ENCODE results near the gene LMX1B.
"Not testable (repeated sequence)": the region's sequence is repeated elsewhere in the genome, so short reads cannot be mapped to it uniquely, and the experiment has no call there.

The LMX1B gene

GRCh38 chr9:126647585-126648411 is 34.1 kb downstream of the LMX1B start:
- Histone ChIP-seq H3K9ac (ENCODE audit: low read length) (no peak overlapping the region), H3K27me3 (ENCODE audit: control insufficient read depth, insufficient read depth, low read length) (peaks cover 100% of the 10 kb centered on the region), H3K27ac (ENCODE audit: low read depth, low read length) (no peak overlapping the region), H3K9me3 (ENCODE audit: control insufficient read depth, insufficient read depth, low read depth, low read length) (no peaks in the 10 kb centered on the region), H3K4me3 (ENCODE audit: low read depth, low read length) (no peak overlapping the region), H3K4me1 (ENCODE audit: control insufficient read depth, insufficient read depth, low read length) (peaks cover 25% of the 10 kb centered on the region), H3K36me3 (ENCODE audit: control insufficient read depth, insufficient read depth, low read length) (no peaks in the 10 kb centered on the region)

GRCh38 chr9:126649477-126649876 is 35.7 kb downstream of the LMX1B start:
- Histone ChIP-seq H3K27me3 (ENCODE audit: control insufficient read depth, insufficient read depth, low read length) (peaks cover 100% of the 10 kb centered on the region), H3K4me1 (ENCODE audit: control insufficient read depth, insufficient read depth, low read length) (peaks cover 27% of the 10 kb centered on the region), H3K9ac (ENCODE audit: low read length) (no peak overlapping the region)

GRCh38 chr9:126650404-126651341 is 36.9 kb downstream of the LMX1B start:
- no peaks in the 10 kb centered on the region for H3K9me3 ChIP-seq (ENCODE audit: control insufficient read depth, insufficient read depth, low read depth, low read length)
- peaks cover 27% of the 10 kb centered on the region for H3K4me1 ChIP-seq (ENCODE audit: control insufficient read depth, insufficient read depth, low read length)
- H3K27ac ChIP-seq (ENCODE audit: low read depth, low read length): no peak overlapping the region
- peaks cover 100% of the 10 kb centered on the region for H3K27me3 ChIP-seq (ENCODE audit: control insufficient read depth, insufficient read depth, low read length)
- H3K9ac ChIP-seq (ENCODE audit: low read length): no peak overlapping the region
- H3K36me3 ChIP-seq (ENCODE audit: control insufficient read depth, insufficient read depth, low read length): no peaks in the 10 kb centered on the region
- H3K4me3 ChIP-seq (ENCODE audit: low read depth, low read length): no peak overlapping the region

More at GRCh38 chr9:126649477-126649876, 35.7 kb downstream of the LMX1B start:
- H3K27ac ChIP-seq (ENCODE audit: low read depth, low read length): no peak overlapping the region
- H3K4me3 ChIP-seq (ENCODE audit: low read depth, low read length): no peak overlapping the region
- no peaks in the 10 kb centered on the region for H3K9me3 ChIP-seq (ENCODE audit: control insufficient read depth, insufficient read depth, low read depth, low read length)
- no peaks in the 10 kb centered on the region for H3K36me3 ChIP-seq (ENCODE audit: control insufficient read depth, insufficient read depth, low read length)

GRCh38 chr9:126652140-126652582 is 38.4 kb downstream of the LMX1B start:
- H3K4me3 ChIP-seq (ENCODE audit: low read depth, low read length): no peak overlapping the region
- peaks cover 27% of the 10 kb centered on the region for H3K4me1 ChIP-seq (ENCODE audit: control insufficient read depth, insufficient read depth, low read length)
- no peak overlapping the region for H3K9ac ChIP-seq (ENCODE audit: low read length)
- H3K27ac ChIP-seq (ENCODE audit: low read depth, low read length): no peak overlapping the region
- H3K9me3 ChIP-seq (ENCODE audit: control insufficient read depth, insufficient read depth, low read depth, low read length): no peaks in the 10 kb centered on the region
- no peaks in the 10 kb centered on the region for H3K36me3 ChIP-seq (ENCODE audit: control insufficient read depth, insufficient read depth, low read length)
- peaks cover 100% of the 10 kb centered on the region for H3K27me3 ChIP-seq (ENCODE audit: control insufficient read depth, insufficient read depth, low read length)

- Histone ChIP-seq H3K27me3 (ENCODE audit: control insufficient read depth, insufficient read depth, low read length) (peaks cover 98% of the 10 kb centered on the region), H3K36me3 (ENCODE audit: control insufficient read depth, insufficient read depth, low read length) (no peaks in the 10 kb centered on the region), H3K4me1 (ENCODE audit: control insufficient read depth, insufficient read depth, low read length) (peaks cover 27% of the 10 kb centered on the region)
Measured at GRCh38 chr9:126654124-126654523, 40.4 kb downstream of the LMX1B start.

GRCh38 chr9:126656214-126656613 is 42.5 kb downstream of the LMX1B start:
- not testable (repeated sequence) for H3K4me3 ChIP-seq (ENCODE audit: low read depth, low read length); H3K27ac ChIP-seq (ENCODE audit: low read depth, low read length); H3K9ac ChIP-seq (ENCODE audit: low read length); H3K9me3 ChIP-seq (ENCODE audit: control insufficient read depth, insufficient read depth, low read depth, low read length); H3K36me3 ChIP-seq (ENCODE audit: control insufficient read depth, insufficient read depth, low read length)
- H3K27me3 ChIP-seq (ENCODE audit: control insufficient read depth, insufficient read depth, low read length): peaks cover 98% of the 10 kb centered on the region
- peaks cover 20% of the 10 kb centered on the region for H3K4me1 ChIP-seq (ENCODE audit: control insufficient read depth, insufficient read depth, low read length)

More at GRCh38 chr9:126654124-126654523, 40.4 kb downstream of the LMX1B start:
- no peak overlapping the region for H3K4me3 ChIP-seq (ENCODE audit: low read depth, low read length)
- H3K27ac ChIP-seq (ENCODE audit: low read depth, low read length): no peak overlapping the region
- H3K9me3 ChIP-seq (ENCODE audit: control insufficient read depth, insufficient read depth, low read depth, low read length): no peaks in the 10 kb centered on the region
- no peak overlapping the region for H3K9ac ChIP-seq (ENCODE audit: low read length)

GRCh38 chr9:126658201-126658825 is 44.6 kb downstream of the LMX1B start:
- no peak overlapping the region for H3K27ac ChIP-seq (ENCODE audit: low read depth, low read length)
- H3K36me3 ChIP-seq (ENCODE audit: control insufficient read depth, insufficient read depth, low read length): no peaks in the 10 kb centered on the region
- no peaks in the 10 kb centered on the region for H3K9me3 ChIP-seq (ENCODE audit: control insufficient read depth, insufficient read depth, low read depth, low read length)
- peaks cover 14% of the 10 kb centered on the region for H3K4me1 ChIP-seq (ENCODE audit: control insufficient read depth, insufficient read depth, low read length)
- no peak overlapping the region for H3K4me3 ChIP-seq (ENCODE audit: low read depth, low read length)
- peaks cover 88% of the 10 kb centered on the region for H3K27me3 ChIP-seq (ENCODE audit: control insufficient read depth, insufficient read depth, low read length)
- no peak overlapping the region for H3K9ac ChIP-seq (ENCODE audit: low read length)

GRCh38 chr9:126658956-126659555 is 45.3 kb downstream of the LMX1B start:
- Histone ChIP-seq H3K9me3 (ENCODE audit: control insufficient read depth, insufficient read depth, low read depth, low read length) (no peaks in the 10 kb centered on the region), H3K9ac (ENCODE audit: low read length) (no peak overlapping the region), H3K4me3 (ENCODE audit: low read depth, low read length) (no peak overlapping the region), H3K27me3 (ENCODE audit: control insufficient read depth, insufficient read depth, low read length) (peaks cover 87% of the 10 kb centered on the region), H3K4me1 (ENCODE audit: control insufficient read depth, insufficient read depth, low read length) (peaks cover 21% of the 10 kb centered on the region), H3K27ac (ENCODE audit: low read depth, low read length) (no peak overlapping the region), H3K36me3 (ENCODE audit: control insufficient read depth, insufficient read depth, low read length) (no peaks in the 10 kb centered on the region)

GRCh38 chr9:126661122-126661520 is 47.4 kb downstream of the LMX1B start:
- no peak overlapping the region for H3K27ac ChIP-seq (ENCODE audit: low read depth, low read length)
- no peaks in the 10 kb centered on the region for H3K36me3 ChIP-seq (ENCODE audit: control insufficient read depth, insufficient read depth, low read length)

GRCh38 chr9:126661521-126662251 is 48.0 kb downstream of the LMX1B start:
- Histone ChIP-seq H3K4me3 (ENCODE audit: low read depth, low read length) (no peak overlapping the region), H3K36me3 (ENCODE audit: control insufficient read depth, insufficient read depth, low read length) (no peaks in the 10 kb centered on the region), H3K9ac (ENCODE audit: low read length) (no peak overlapping the region), H3K4me1 (ENCODE audit: control insufficient read depth, insufficient read depth, low read length) (peaks cover 45% of the 10 kb centered on the region), H3K27ac (ENCODE audit: low read depth, low read length) (no peak overlapping the region), H3K27me3 (ENCODE audit: control insufficient read depth, insufficient read depth, low read length) (peaks cover 87% of the 10 kb centered on the region), H3K9me3 (ENCODE audit: control insufficient read depth, insufficient read depth, low read depth, low read length) (no peaks in the 10 kb centered on the region)

More at GRCh38 chr9:126661122-126661520, 47.4 kb downstream of the LMX1B start:
- no peak overlapping the region for H3K4me3 ChIP-seq (ENCODE audit: low read depth, low read length)
- peaks cover 40% of the 10 kb centered on the region for H3K4me1 ChIP-seq (ENCODE audit: control insufficient read depth, insufficient read depth, low read length)
- H3K9ac ChIP-seq (ENCODE audit: low read length): no peak overlapping the region
- H3K27me3 ChIP-seq (ENCODE audit: control insufficient read depth, insufficient read depth, low read length): peaks cover 87% of the 10 kb centered on the region
- no peaks in the 10 kb centered on the region for H3K9me3 ChIP-seq (ENCODE audit: control insufficient read depth, insufficient read depth, low read depth, low read length)

Measured in HUES6 (cell line).